ENCODE data around the gene KIF1B.

KIF1B gene

DNA sequence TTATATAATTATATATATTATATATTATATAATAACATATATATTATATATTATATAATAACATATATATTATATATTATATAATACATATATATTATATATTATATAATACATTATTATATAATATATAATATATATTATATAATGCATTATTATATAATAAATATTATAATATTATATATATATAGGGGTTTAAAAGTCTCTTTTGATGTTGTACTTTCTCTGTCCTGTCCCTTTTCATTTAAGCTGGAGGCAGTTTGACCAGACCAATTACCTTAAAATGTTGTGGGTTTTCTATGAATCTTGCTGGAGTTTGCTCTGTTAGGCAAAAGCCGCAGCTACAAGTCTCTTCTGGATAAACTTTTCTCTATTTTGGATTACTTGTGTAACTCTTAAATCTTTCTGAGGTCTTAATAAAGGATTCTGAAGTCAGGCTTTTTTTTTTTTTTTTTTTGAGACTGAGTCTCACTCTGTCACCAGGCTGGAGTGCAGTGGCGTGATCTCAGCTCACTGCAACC, 22.2 kb upstream of the KIF1B start:
- Histone ChIP-seq H3K4me2 (ENCODE audit: low read length) (no peak overlapping the region), H3K4me1 (ENCODE audit: control insufficient read depth, low read depth, low read length) (no peaks in the 10 kb centered on the region), H2BK120ac (ENCODE audit: low read depth, low read length) (no peak overlapping the region), H3K79me1 (ENCODE audit: low read length) (no peaks in the 10 kb centered on the region), H2AK5ac (ENCODE audit: low read length) (no peak overlapping the region), H4K8ac (ENCODE audit: low read depth, low read length) (no peak overlapping the region), H3K4ac (ENCODE audit: low read depth, low read length) (no peak overlapping the region), H4K5ac (ENCODE audit: low read length) (no peak overlapping the region), H3K27me3 (ENCODE audit: insufficient read depth, low read length, poor library complexity) (no peaks in the 10 kb centered on the region), H3K4me3 (ENCODE audit: low read length) (no peak overlapping the region), H2BK5ac (ENCODE audit: low read length) (no peak overlapping the region), H3K9ac (ENCODE audit: low read length) (no peak overlapping the region), H3K23ac (ENCODE audit: low read length) (no peak overlapping the region), H3K79me2 (ENCODE audit: control insufficient read depth, insufficient read depth, low read length) (no peaks in the 10 kb centered on the region), H3K27ac (ENCODE audit: low read depth, low read length) (no peak overlapping the region), H3K56ac (ENCODE audit: low read length) (no peak overlapping the region), H2BK15ac (replicated peaks; ENCODE audit: low read depth) (no peak overlapping the region), H3K36me3 (ENCODE audit: control insufficient read depth, insufficient read depth, low read length) (no peaks in the 10 kb centered on the region), H3K18ac (ENCODE audit: low read length) (no peak overlapping the region)
- WGBS (ENCODE audit: extremely low coverage, insufficient coverage, low lambda C conversion rate), result no CpG with 5 or more reads among the region's 2 CpGs
- no peak for DNase-seq

- no peak overlapping the region for H3K9ac ChIP-seq (ENCODE audit: low read length)
- H3K27ac ChIP-seq (ENCODE audit: low read depth, low read length), result no peak overlapping the region
- no peaks in the 10 kb centered on the region for H3K36me3 ChIP-seq (ENCODE audit: control insufficient read depth, insufficient read depth, low read length)
- no peak overlapping the region for H2BK5ac ChIP-seq (ENCODE audit: low read length)
- no peak overlapping the region for H3K56ac ChIP-seq (ENCODE audit: low read length)
- no peaks in the 10 kb centered on the region for H3K79me2 ChIP-seq (ENCODE audit: control insufficient read depth, insufficient read depth, low read length)
- no peak overlapping the region for H4K5ac ChIP-seq (ENCODE audit: low read length)
- H3K79me1 ChIP-seq (ENCODE audit: low read length), result no peaks in the 10 kb centered on the region
- no peak overlapping the region for H3K4ac ChIP-seq (ENCODE audit: low read depth, low read length)
- H4K8ac ChIP-seq (ENCODE audit: low read depth, low read length), result no peak overlapping the region
- H2BK120ac ChIP-seq (ENCODE audit: low read depth, low read length), result no peak overlapping the region
- no peak overlapping the region for H3K18ac ChIP-seq (ENCODE audit: low read length)
- H3K4me3 ChIP-seq (ENCODE audit: low read length), result no peak overlapping the region
- no peak overlapping the region for H2AK5ac ChIP-seq (ENCODE audit: low read length)
- H3K4me1 ChIP-seq (ENCODE audit: control insufficient read depth, low read depth, low read length), result no peaks in the 10 kb centered on the region
- no peak for DNase-seq
- H3K27me3 ChIP-seq (ENCODE audit: insufficient read depth, low read length, poor library complexity), result no peaks in the 10 kb centered on the region
- no peak overlapping the region for H3K4me2 ChIP-seq (ENCODE audit: low read length)
- H2BK15ac ChIP-seq (replicated peaks; ENCODE audit: low read depth), result no peak overlapping the region
- no CpG with 5 or more reads among the region's 4 CpGs for WGBS (ENCODE audit: extremely low coverage, insufficient coverage, low lambda C conversion rate)
- no peak overlapping the region for H3K23ac ChIP-seq (ENCODE audit: low read length)
Measured at GRCh38 chr1:10189659-10190058, 20.7 kb upstream of the KIF1B start.

DNA sequence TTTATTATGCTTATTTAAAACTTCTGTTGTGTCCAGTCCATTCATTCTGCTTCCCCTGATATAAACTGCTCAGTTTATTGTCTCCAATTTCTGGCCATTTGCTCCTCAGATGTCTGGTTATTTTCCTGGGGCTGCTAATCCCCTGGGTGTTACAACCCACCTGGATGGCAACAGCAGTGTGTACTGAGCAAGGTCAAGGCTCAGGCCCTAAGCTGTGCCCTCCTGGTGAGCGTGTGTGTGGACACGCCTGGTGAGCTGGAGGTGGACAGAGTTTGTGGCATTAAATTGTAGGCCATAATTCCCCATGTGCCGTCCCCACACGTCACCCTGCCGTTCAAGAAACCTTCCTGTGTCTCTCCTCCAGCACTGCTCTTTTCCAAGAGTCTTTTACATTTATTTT, 18.1 kb upstream of the KIF1B start:
- no peak overlapping the region for H4K8ac ChIP-seq (ENCODE audit: low read depth, low read length)
- no peak overlapping the region for H3K4me3 ChIP-seq (ENCODE audit: low read length)
- H2AK5ac ChIP-seq (ENCODE audit: low read length), result no peak overlapping the region
- H3K23ac ChIP-seq (ENCODE audit: low read length), result no peak overlapping the region
- no peak for DNase-seq
- no peaks in the 10 kb centered on the region for H3K79me2 ChIP-seq (ENCODE audit: control insufficient read depth, insufficient read depth, low read length)
- no peaks in the 10 kb centered on the region for H3K4me1 ChIP-seq (ENCODE audit: control insufficient read depth, low read depth, low read length)
- H2BK5ac ChIP-seq (ENCODE audit: low read length), result no peak overlapping the region
- WGBS (ENCODE audit: extremely low coverage, insufficient coverage, low lambda C conversion rate), result no CpG with 5 or more reads among the region's 5 CpGs
- no peaks in the 10 kb centered on the region for H3K79me1 ChIP-seq (ENCODE audit: low read length)
- H4K5ac ChIP-seq (ENCODE audit: low read length), result no peak overlapping the region
- no peak overlapping the region for H3K4me2 ChIP-seq (ENCODE audit: low read length)
- H2BK15ac ChIP-seq (replicated peaks; ENCODE audit: low read depth), result no peak overlapping the region
- H2BK120ac ChIP-seq (ENCODE audit: low read depth, low read length), result no peak overlapping the region
- H3K4ac ChIP-seq (ENCODE audit: low read depth, low read length), result no peak overlapping the region
- H3K18ac ChIP-seq (ENCODE audit: low read length), result no peak overlapping the region
- no peak overlapping the region for H3K9ac ChIP-seq (ENCODE audit: low read length)
- H3K27me3 ChIP-seq (ENCODE audit: insufficient read depth, low read length, poor library complexity), result no peaks in the 10 kb centered on the region
- no peak overlapping the region for H3K56ac ChIP-seq (ENCODE audit: low read length)
- H3K27ac ChIP-seq (ENCODE audit: low read depth, low read length), result no peak overlapping the region
- no peaks in the 10 kb centered on the region for H3K36me3 ChIP-seq (ENCODE audit: control insufficient read depth, insufficient read depth, low read length)

DNA sequence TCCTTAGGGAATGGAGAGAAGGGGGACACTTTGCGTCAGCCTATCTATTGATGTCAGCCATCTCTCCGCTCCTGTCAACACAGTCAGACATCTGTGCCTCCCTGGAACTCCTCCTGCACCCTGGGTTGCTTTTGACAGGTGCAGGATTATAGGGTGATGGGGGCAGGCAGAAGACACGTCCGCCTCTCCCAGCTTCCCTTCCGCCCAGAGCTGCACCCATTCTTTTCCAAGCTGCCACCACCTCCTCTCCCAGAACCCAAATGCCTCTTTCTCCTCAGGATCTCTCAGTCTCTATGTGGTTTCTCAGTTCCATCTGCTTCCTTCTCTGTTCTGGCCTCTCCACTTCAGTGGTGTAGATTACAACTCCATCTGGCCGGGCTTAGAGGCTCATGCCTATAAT, 17.1 kb upstream of the KIF1B start:
- Histone ChIP-seq H3K36me3 (ENCODE audit: control insufficient read depth, insufficient read depth, low read length) (no peaks in the 10 kb centered on the region), H3K4me3 (ENCODE audit: low read length) (no peak overlapping the region), H4K5ac (ENCODE audit: low read length) (no peak overlapping the region), H4K8ac (ENCODE audit: low read depth, low read length) (no peak overlapping the region), H3K27me3 (ENCODE audit: insufficient read depth, low read length, poor library complexity) (no peaks in the 10 kb centered on the region), H2BK5ac (ENCODE audit: low read length) (no peak overlapping the region), H3K18ac (ENCODE audit: low read length) (no peak overlapping the region), H3K9ac (ENCODE audit: low read length) (no peak overlapping the region), H3K4ac (ENCODE audit: low read depth, low read length) (no peak overlapping the region), H3K27ac (ENCODE audit: low read depth, low read length) (no peak overlapping the region), H3K56ac (ENCODE audit: low read length) (no peak overlapping the region), H3K79me1 (ENCODE audit: low read length) (no peaks in the 10 kb centered on the region), H2BK120ac (ENCODE audit: low read depth, low read length) (no peak overlapping the region), H3K23ac (ENCODE audit: low read length) (no peak overlapping the region), H2BK15ac (replicated peaks; ENCODE audit: low read depth) (no peak overlapping the region), H2AK5ac (ENCODE audit: low read length) (no peak overlapping the region), H3K4me1 (ENCODE audit: control insufficient read depth, low read depth, low read length) (no peaks in the 10 kb centered on the region), H3K4me2 (ENCODE audit: low read length) (no peak overlapping the region), H3K79me2 (ENCODE audit: control insufficient read depth, insufficient read depth, low read length) (no peaks in the 10 kb centered on the region)
- no peak for DNase-seq
- no CpG with 5 or more reads among the region's 6 CpGs for WGBS (ENCODE audit: extremely low coverage, insufficient coverage, low lambda C conversion rate)

- no peaks in the 10 kb centered on the region for H3K36me3 ChIP-seq (ENCODE audit: control insufficient read depth, insufficient read depth, low read length)
- no peak overlapping the region for H4K5ac ChIP-seq (ENCODE audit: low read length)
Measured at GRCh38 chr1:10195570-10195969, 14.8 kb upstream of the KIF1B start.

DNA sequence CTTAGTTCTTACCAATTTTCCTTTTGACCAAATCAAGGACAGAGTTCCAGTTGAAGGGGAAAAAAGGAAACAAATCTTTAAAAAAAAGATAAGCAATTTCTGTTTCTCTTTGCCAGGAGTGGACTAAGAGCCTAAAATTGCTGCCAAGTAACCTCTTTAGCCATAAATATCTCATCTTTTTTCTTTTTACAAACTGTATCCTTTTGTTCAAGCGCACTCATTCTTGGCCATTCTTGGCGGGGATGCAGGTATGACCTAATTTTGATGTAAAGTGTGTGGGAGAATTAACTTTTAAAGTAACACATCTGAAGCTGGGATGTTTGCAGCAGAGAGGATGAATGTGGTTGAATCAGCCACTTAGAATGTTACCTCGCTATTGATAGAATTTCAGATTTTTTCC, 13.4 kb upstream of the KIF1B start:
- no peak overlapping the region for H3K9ac ChIP-seq (ENCODE audit: low read length)
- no CpG with 5 or more reads among the region's 3 CpGs for WGBS (ENCODE audit: extremely low coverage, insufficient coverage, low lambda C conversion rate)

More at GRCh38 chr1:10195570-10195969, 14.8 kb upstream of the KIF1B start:
- Histone ChIP-seq H3K4me1 (ENCODE audit: control insufficient read depth, low read depth, low read length) (no peaks in the 10 kb centered on the region), H3K4me2 (ENCODE audit: low read length) (no peak overlapping the region), H3K79me2 (ENCODE audit: control insufficient read depth, insufficient read depth, low read length) (no peaks in the 10 kb centered on the region), H3K27ac (ENCODE audit: low read depth, low read length) (no peak overlapping the region), H3K23ac (ENCODE audit: low read length) (no peak overlapping the region), H3K4me3 (ENCODE audit: low read length) (no peak overlapping the region), H2BK5ac (ENCODE audit: low read length) (no peak overlapping the region), H3K27me3 (ENCODE audit: insufficient read depth, low read length, poor library complexity) (no peaks in the 10 kb centered on the region), H2AK5ac (ENCODE audit: low read length) (no peak overlapping the region), H2BK120ac (ENCODE audit: low read depth, low read length) (no peak overlapping the region), H2BK15ac (replicated peaks; ENCODE audit: low read depth) (no peak overlapping the region), H3K4ac (ENCODE audit: low read depth, low read length) (no peak overlapping the region), H3K18ac (ENCODE audit: low read length) (no peak overlapping the region), H3K79me1 (ENCODE audit: low read length) (no peaks in the 10 kb centered on the region), H3K56ac (ENCODE audit: low read length) (no peak overlapping the region), H3K9ac (ENCODE audit: low read length) (no peak overlapping the region), H4K8ac (ENCODE audit: low read depth, low read length) (no peak overlapping the region)
- peak; percentile 43 for DNase-seq
- WGBS (ENCODE audit: extremely low coverage, insufficient coverage, low lambda C conversion rate), result no CpG with 5 or more reads among the region's 6 CpGs

More for the DNA sequence above, 13.4 kb upstream of the KIF1B start:
- Histone ChIP-seq H3K79me2 (ENCODE audit: control insufficient read depth, insufficient read depth, low read length) (no peaks in the 10 kb centered on the region), H3K18ac (ENCODE audit: low read length) (no peak overlapping the region), H3K56ac (ENCODE audit: low read length) (no peak overlapping the region), H3K4me3 (ENCODE audit: low read length) (no peak overlapping the region), H2BK15ac (replicated peaks; ENCODE audit: low read depth) (no peak overlapping the region), H3K4ac (ENCODE audit: low read depth, low read length) (no peak overlapping the region), H2BK120ac (ENCODE audit: low read depth, low read length) (no peak overlapping the region), H3K27me3 (ENCODE audit: insufficient read depth, low read length, poor library complexity) (no peaks in the 10 kb centered on the region), H3K36me3 (ENCODE audit: control insufficient read depth, insufficient read depth, low read length) (no peaks in the 10 kb centered on the region), H3K79me1 (ENCODE audit: low read length) (no peaks in the 10 kb centered on the region), H4K8ac (ENCODE audit: low read depth, low read length) (no peak overlapping the region), H3K23ac (ENCODE audit: low read length) (no peak overlapping the region), H2AK5ac (ENCODE audit: low read length) (no peak overlapping the region), H3K4me1 (ENCODE audit: control insufficient read depth, low read depth, low read length) (no peaks in the 10 kb centered on the region), H3K27ac (ENCODE audit: low read depth, low read length) (no peak overlapping the region), H2BK5ac (ENCODE audit: low read length) (no peak overlapping the region), H3K4me2 (ENCODE audit: low read length) (no peak overlapping the region), H4K5ac (ENCODE audit: low read length) (no peak overlapping the region)
- DNase-seq, result no peak
